GM21723 (cell line): ENCODE measurements around the gene ADCY4.
"Not testable (repeated sequence)": the region's sequence is repeated elsewhere in the genome, so short reads cannot be mapped to it uniquely, and the experiment has no call there.

Experiments used
- ATAC-seq: cut with Tn5 transposase; IDR thresholded peaks from one replicate; pipeline ENCODE4 v1.9.1; 2021; ENCODE audit warnings: mild to moderate bottlenecking, moderate library complexity; ENCODE audit not compliant: unreplicated experiment

The ADCY4 gene

DNA sequence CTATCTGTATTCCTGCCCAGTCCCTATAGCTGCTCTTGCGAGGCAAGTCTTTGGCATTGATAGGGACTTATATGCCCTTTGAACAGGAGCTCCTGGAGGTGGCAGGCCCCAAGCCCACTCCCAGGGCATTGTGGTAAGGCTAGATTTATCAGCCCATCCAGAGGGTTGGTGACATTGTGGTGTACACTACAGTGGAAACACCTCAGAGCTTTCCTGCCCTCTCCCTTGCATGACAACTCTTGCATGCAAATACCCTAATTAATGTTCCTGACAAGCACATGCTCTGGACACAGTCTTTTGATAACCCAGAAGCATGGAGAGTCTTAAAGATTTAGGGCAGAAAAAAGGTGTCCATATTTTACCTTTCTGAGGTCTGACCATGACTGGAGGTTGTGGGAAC is 5.7 kb upstream of the ADCY4 start:
- no peak for ATAC-seq

DNA sequence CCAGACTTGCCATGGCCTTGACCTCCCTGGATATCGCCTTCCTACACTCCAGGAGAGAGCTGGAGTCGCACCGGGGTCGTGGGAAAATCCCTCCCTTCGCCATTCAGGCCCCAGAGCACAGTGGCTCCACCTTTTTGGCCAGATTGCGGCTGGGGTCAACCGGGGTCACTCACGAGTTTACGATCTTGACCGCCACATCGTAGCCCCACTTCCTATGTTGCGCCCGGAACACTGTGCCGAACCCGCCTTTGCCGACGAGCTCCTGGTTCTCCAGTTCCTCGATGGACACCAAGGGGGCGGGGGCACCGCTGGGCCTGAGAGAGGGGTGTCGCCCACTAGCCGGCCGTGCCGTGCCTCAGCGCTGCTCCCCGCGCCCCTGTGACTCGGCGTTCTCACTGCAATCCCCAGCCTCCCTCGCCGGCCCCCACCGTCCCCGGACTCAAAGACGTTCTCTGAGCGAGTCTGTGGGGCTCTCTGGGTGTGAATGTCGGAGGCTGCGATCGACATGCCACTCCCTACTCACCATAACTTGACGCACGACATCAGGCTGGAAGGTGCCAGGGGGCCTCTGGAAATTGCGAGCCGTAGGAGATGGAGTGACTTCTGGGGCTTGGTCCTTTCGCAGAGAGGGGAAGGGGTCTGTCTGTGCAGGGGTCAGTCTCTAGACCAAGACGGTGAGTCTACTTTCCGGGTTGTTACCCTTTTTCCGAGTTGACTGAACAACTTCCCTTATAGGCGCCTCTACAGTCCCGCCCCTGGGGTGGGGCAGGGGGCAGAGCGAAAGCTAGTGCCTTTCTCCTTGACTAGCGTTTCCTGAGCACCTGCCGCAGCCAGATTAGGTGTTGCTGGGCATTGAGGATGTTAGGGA is 4.6 kb upstream of the ADCY4 start, which contains the start of gene RIPK3:
Gene RIPK3, minus strand, starts transcription at position 708 of the 868 bp plus-strand sequence. Its CDS starts 165 bp downstream, at position 543.
- peak; percentile 93 for ATAC-seq

DNA sequence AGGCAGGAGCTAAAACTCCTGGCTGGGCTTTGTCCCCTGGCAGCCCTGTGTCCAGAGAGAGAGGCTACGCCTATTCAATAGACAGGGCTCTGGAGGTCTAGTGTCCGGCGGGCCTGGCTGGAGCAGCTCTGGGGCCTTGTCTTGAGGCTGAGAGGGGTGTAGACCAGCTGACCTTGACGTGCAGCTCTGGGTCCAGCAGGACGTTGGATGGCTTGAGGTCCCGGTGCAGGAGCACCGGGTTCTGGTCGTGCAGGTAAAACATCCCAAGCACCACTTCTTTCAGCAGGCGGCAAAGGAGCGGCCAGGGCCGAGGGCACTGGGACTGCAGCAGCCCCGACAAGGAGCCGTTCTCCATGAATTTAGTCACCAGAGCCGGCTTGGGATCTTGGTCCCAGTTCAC is 4.0 kb upstream of the ADCY4 start:
- no peak for ATAC-seq

DNA sequence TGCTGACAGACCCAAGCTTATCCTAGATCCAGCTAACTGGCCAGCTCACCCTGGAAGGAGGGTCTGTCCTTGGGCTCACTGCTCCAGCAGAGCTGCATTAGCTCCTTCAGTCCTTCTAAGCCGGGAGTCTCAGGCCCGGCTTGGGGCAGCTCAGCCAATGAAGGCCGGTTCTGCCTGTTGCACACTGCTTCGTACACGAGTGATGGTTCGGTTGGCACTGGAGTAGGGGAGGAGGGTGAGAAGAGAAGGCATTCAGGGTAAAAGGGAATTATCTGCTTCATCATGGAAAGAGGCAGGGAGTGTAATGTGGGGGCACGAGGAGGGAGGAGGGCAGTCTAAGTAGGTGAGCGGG is 2.9 kb upstream of the ADCY4 start:
- no peak for ATAC-seq

DNA sequence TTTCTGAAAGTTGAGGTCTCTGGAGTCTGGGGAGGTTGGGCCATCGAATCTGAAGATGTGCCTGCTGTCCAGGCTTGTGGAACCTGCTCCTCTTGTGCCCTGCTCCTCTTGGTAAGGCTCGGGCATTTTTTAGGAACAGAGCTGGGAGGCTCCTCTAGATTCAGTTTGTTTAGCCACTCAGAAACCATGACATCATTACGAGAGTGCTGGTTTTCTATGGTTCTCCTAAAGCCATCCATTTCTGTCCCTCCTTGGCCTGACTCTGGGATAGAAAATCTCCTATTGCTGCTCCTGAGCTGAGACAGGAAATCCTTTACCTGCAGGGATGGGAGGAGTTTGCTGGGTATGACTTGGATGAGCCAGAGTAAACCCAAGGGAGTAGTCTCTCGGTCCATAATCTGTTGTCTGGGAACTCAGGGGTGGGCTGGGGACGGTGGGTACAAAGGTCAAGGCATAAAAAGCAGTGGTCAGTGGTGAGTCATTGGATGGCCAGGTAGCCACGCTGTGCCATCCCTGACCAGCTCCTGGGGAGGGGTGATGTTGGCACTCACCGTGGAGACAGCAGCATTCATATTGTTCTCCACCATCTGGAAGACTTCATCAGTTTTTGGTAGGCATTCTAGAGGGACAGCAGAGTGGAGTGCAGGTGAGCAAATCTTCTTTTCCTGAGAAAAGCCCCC is 2.4 kb upstream of the ADCY4 start:
- ATAC-seq = no peak

DNA sequence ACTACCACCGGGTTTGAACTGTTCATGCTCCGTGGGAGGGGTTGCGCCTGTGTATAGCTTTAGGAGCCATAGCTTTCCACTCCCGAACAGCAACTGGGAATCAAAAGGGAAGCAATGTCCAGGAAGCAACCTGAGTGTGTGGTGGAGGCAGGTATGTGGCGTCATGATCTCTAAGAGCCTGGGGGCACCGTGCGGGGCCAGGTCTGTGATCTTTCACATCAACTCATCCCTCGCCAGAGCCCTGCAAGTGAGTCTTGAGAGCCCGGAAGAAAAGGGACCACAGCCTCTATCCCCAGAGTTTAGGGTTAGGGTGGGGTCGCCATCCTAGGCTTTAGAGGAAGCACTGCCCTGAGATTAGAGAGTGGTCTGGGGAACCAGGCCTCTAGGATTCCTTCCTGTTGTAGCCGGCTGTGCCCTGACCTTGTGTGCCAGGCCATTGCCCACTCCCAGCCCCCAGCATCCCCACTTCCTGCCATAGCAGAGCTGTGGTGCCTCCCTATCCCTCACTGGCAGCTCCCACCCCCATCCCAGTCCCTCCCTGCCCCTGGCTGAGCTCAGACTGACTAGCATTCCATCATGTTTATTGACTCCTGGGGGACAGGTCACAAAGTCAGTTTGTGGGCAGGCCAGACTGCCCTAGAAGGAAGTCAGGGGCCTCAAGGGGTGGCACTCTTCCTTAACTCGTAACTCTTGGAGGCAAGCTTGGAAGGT is 745 bp upstream of the ADCY4 start:
- no peak for ATAC-seq

DNA sequence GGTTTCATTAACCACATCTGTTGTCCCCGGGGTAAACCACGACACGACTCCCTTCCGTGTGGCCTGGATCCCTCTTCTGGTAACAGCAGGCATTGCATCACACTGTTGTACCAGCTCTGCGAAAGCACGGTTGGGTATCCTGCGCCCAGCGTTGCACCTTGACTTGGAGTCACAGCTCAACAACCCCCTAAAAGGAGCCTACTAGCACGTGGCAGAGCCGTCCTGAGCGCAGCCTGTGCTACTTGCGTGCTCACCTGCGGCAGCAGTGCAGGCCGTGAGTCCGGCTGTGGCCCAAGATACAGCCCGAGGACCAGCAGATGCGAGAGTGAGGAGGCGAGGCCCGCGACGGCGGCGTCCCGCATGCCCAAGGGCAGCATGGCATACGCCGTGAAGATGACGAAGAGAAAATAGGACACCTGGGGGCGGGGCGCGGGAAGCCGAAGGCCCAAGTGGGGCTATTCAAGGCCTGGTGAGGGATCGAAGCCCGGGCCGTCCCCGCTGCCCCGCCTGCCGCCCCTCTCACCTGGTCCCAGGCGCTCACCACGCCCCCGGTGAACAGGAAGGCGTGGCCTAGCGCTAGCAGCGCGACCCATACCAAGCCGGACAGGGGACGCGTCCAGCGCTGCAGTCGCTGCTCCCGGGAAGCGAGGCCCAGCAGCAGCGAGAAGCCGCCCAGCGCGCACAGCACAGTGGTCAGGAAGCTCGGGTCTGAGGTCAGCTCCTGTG is 2.4 kb downstream of the ADCY4 start:
- ATAC-seq = peak; percentile 80

DNA sequence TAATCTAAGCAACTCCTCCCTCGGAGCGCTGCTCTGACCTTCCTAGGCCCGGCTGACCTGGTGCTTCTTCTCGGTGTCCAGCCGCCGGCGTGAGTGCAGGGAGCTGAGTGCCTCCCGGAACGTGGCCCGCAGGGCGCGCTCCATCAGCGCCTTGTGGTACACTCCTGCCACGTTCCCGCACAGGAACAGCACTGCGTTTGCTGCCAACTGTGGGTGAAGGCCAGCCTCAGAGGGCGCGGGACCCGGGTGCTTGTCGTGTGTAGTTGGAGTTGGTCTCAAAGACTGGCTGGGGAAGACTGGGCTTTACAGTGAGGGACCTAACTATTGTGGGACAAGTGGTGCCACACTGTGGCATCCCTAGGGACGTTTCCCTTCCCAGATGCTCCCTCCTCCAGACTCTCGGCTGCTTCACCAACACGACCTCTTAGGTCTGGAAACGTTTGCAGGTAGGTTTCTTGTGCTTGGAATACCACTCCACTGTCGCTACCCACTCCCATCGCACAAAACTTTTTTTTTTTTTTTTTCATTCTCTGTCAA is 3.1 kb downstream of the ADCY4 start:
- no peak for ATAC-seq

DNA sequence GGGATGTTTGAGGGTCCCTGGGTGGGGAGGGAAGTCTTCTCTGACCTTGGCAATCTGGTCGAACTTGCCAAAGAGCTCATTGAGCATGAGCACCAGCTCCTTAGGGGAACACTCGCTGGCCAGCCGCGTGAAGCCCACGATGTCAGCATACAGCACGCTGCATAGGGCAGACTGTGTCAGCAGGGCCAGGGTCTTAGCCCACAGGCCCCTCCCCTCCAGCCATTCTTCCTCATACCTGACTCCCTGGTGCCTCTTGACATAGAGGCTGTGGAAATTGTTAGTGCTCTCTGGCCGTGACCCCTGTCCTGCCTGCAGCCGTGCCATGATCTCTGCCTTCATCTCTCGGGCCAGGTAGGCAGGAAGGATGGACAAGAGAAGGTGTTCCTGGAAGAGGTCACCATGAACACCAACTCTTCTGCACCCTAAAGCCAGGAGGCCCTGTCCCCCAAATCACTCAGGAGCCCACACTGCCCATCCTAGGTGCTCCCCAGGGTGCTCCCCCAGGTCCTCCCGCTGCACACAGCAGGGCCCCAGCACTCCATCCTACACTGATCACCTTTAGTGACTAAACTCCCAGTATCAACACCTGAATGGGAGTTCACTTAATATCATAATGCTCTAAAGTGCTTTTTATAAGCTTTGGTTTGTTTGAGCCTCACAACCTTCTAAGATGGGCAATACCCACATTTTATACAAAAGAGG is 3.7 kb downstream of the ADCY4 start:
- ATAC-seq = no peak

DNA sequence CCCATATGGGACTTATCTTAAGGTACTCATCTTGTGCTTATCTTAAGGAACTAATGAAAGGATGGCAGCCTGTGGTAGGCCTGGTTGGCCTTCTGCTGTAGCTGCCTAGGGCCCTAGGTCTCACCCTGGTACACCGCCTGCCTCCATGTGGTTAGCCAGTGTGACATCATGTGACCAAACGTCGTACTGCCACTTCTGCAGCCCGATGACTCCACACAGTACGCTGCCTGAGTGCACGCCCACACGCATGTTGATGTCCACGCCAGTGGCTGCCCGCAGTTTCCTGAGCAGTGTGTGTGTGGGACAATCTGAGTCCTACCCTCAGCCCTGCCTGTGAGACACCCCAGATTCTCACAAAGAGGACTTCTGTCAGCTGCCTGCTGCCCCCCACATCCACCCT is 5.1 kb downstream of the ADCY4 start:
- ATAC-seq = no peak

DNA sequence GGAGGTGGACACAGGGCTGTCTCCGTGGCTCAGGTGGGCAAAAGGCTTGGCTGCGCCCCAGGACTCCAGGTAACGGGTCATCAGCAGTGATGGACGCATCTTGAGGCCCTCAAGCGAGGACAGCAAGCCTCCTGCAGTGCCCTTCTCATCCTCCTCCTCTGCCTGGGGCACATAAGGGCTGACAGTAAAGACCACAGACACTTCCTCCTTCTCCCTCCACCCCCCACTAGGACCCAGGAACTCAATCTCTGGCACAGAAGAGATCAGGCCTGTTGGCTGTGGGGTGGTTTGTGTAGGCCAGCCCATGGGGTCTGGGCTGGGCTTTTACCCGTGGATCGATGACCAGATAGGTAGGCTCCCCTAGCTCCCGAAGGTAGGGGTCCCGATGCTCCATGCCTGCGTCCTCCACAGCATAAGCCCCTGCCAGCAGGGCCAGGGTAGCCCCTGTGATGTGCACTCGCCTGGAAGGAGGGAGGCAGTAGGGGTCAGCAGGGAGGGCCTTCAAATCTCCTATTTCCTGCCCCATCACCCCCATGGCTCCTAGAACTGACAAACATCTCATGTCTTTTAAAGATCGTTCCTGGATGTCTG is 5.7 kb downstream of the ADCY4 start:
- ATAC-seq = no peak

DNA sequence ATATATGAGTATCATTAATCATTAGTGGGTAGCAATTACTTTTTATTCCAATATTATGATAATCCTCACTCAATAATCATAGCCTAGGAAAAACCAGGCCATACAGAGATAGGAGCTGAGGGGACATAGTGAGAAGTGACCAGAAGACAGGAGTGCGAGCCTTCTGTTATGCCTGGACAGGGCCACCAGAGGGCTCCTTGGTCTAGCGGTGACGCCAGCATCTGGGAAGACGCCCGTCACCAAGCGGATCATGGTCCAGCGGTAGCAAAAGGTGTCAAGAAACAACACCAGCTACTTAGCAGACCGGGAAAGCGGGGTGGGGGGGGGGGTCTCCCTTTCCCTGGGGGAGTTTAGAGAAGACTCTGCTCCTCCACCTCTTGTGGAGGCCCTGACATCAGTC is 7.0 kb downstream of the ADCY4 start:
- ATAC-seq = not testable (repeated sequence)

DNA sequence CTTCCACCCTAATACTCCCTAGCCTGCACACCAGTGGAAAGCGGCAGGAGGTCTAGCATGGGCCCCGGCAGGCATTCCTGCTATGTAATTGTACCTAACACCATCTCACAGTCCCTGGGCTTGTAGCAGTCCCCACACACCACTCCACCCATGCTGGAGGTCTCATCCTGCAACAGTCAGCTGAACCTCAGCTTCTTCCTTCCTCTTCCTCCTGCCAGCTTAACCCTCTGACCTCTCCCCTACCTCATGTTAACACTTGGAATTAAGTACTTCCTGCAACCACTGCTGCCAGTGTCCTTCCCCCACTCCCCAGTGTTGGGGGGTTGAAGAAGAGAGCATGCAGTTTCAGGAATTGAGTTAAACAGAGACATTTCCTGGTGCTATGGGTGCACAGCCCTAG is 7.6 kb downstream of the ADCY4 start:
- ATAC-seq = no peak

DNA sequence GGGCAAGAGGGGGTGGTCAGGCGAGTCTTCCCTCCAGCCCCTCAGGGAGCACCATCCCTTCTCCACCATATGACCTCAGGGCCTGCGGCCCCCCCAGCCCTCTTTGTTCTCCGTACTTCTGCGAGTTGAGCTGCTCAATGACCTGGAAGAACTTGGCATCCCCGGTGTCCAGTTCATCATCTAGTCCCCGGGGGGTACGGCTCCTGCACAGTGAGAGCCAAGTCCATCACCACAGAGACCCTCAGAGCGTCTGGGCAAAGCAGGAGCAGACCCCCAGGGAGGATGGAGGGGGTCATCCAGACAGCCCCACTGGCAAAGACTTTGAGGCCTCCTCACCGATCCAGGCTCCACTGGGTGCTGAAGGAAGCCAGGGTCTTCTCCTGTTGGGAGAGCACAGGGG is 8.9 kb downstream of the ADCY4 start:
- ATAC-seq = no peak

DNA sequence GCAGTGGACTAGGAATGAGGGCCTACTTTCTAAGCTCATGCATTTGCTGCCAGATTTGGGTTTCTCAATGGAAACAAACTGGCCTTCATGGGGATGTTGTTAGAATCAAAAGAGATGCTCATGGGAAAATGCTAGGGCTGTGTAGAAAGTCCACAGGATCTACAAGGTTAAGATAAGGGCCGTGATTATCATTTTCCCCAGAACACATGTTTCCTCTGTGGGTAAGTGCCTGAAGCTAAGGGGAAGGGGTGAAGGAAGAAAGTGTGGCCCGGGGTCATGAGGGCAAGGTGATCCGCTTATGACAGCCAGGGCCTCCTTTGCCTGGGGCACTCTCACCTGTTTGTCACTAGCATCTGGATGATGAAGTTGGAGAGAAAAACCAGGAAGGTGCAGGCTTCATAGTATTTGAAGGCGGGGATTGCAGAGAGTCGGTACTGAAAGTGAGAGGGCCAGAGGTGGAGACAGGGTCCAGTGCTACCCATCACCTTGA is 9.8 kb downstream of the ADCY4 start:
- ATAC-seq = no peak

DNA sequence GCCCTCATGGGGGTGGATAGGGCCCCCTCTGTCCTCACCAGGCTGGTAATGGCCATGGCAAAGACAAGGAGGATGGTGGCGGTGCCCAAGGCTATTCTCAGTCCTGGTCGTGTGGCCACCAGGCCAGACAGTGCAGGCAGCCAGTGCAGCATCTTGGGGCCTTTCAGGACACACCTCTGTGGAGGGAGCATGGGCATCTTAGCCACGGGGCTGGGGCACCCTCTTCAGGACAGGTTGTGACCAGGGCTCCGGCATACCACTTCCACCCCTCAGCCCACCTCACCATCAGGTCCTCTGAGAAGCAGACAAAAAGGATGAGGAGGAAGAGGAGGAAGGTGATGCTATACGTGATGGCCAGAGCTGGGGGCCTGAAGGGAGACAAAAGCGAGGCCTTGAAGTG is 10.8 kb downstream of the ADCY4 start:
- ATAC-seq = no peak

DNA sequence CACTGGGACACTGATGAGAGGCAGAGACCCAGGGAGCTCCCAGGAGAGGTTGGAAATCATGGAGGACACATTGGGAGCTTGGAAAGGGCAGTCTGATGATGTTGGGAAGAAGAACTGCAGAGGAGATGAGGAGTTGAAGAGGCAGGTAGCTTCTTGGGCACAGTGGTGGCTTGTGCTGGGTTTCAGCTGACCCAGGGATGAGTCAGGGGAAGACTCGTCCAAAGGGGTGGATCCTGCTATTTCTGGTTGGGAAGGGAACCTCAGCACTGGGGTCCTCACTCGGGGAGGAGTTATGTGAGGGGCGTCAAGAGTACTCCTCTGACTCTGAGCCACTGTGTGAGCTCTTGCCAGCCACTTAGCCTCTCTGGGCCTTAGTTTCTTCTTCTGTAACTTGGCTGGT is 11.5 kb downstream of the ADCY4 start:
- ATAC-seq = no peak

DNA sequence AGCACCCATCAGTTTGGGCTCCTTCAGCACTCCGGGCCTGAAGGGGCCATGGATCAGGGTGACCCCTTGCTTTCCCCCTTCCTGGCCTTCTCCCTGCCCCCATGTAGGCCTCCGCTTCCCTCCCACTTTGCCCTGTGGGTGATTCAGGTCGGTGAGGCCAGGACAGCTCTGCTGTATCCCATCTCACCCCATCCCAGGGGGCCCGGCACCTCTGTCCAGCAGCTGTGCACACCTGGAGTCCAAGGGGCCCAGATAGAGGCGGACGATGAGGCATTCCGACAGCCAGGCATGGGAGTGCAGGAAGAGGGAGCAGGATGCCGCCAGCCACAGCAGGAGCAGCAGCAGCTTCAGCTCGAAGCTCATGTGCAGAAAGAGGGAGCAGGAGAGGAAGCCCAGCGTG is 12.2 kb downstream of the ADCY4 start:
- ATAC-seq = no peak

DNA sequence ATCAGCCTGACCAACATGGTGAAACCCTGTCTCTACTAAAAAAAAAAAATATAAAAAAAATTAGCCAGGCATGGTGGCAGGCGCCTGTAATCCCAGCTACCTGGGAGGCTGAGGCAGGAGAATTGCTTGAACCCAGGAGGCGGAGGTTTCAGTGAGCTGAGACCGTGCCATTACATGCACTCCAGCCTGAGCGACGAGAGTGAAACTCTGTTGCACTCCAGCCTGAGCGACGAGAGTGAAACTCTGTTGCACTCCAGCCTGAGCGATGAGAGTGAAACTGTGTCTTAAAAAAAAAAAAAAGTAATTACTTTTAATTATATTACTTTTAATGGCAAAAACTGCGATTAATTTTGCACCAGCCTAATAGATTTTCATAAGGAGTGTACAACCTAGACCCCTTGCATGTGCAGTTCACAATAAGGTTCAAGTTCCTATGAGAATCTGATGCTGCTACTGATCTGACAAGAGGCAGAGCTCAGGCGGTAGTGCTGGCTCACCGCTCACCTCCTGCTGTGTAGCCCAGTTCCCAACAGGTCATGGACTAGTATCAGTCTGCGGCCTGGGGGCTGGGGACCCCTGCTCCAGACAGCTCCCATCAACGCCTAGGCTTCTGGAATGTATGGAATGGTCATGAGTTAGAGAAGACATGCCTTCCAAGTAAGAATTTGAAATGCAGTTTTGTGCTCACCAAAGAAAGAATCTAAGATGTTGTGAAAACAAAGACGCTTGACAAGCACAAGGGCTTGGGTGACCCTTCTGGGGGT is 13.5 kb downstream of the ADCY4 start:
- no peak for ATAC-seq
